Fibroblast of pulmonary artery (primary cell): Measurements from ENCODE around the gene SV2C.

Source experiments
- DNase-seq: peaks from one replicate; pipeline ENCODE4 v3.0.0-alpha.2; 2010; ENCODE audit warnings: low read depth
- H3K4me3 ChIP-seq: replicated peaks from 2 replicates; pipeline ENCODE4 v1.5.1; 2011; ENCODE audit warnings: low read depth, mild to moderate bottlenecking, control low read depth, low read length, moderate library complexity
- CTCF ChIP-seq: IDR thresholded peaks from 2 replicates; pipeline ENCODE4 v1.5.1; 2011; ENCODE audit warnings: mild to moderate bottlenecking, control low read depth, low read length, inconsistent platforms; ENCODE audit errors: missing control alignments

SV2C gene

GRCh38 chr5:76345582-76345981 is 262.4 kb downstream of the SV2C start:
- DNase-seq = no peak
- no peak for TF ChIP-seq CTCF
- H3K4me3 ChIP-seq = no peak overlapping the region

- no peak for DNase-seq
These were observed 268.0 kb downstream of the SV2C start for GRCh38 chr5:76351176-76351575.

GRCh38 chr5:76351577-76351976 is 268.4 kb downstream of the SV2C start:
- no peak overlapping the region for H3K4me3 ChIP-seq
- no peak for DNase-seq
- TF ChIP-seq CTCF = no peak

More at GRCh38 chr5:76351176-76351575, 268.0 kb downstream of the SV2C start:
- H3K4me3 ChIP-seq = no peak overlapping the region
- no peak for TF ChIP-seq CTCF

GRCh38 chr5:76356887-76357286 is 273.7 kb downstream of the SV2C start:
- DNase-seq = no peak
- no peak overlapping the region for H3K4me3 ChIP-seq
- TF ChIP-seq CTCF = no peak

- H3K4me3 ChIP-seq = no peak overlapping the region
- no peak for DNase-seq
- no peak for TF ChIP-seq CTCF
These were observed 280.4 kb downstream of the SV2C start for GRCh38 chr5:76363352-76364225.

GRCh38 chr5:76364226-76364589 is 281.0 kb downstream of the SV2C start:
- H3K4me3 ChIP-seq = no peak overlapping the region
- DNase-seq = no peak
- no peak for TF ChIP-seq CTCF

- DNase-seq = no peak
- no peak for TF ChIP-seq CTCF
These were observed 282.4 kb downstream of the SV2C start for GRCh38 chr5:76365561-76365960.

More at GRCh38 chr5:76365561-76365960, 282.4 kb downstream of the SV2C start:
- H3K4me3 ChIP-seq = no peak overlapping the region
